A172 (cell line): ENCODE data around the gene CDK10. TPM values are rescaled to one million over a fixed set of nuclear protein-coding genes. Genes with fewer than 3 reads are reported as not detected.
A peak's percentile ranks its signal among the peaks of the same experiment; 100 is the strongest.
"Not testable (repeated sequence)": the region's sequence is repeated elsewhere in the genome, so short reads cannot be mapped to it uniquely, and the experiment has no call there.

Experiments
- DNase-seq: peaks from one replicate; pipeline ENCODE4 v3.0.0-alpha.2; 2015; ENCODE audit warnings: low spot score
- total RNA-seq: library from RNA; depleted of rRNA; stranded (reverse); fragments of >200 nt; shearing (Covaris generic); gene quantifications from 2 replicates; pipeline ENCODE4 v1.2.3, GENCODE V29; 2014

The CDK10 gene
- total RNA-seq, 1 experiment from 2014 or later, result 31.1 TPM

DNA sequence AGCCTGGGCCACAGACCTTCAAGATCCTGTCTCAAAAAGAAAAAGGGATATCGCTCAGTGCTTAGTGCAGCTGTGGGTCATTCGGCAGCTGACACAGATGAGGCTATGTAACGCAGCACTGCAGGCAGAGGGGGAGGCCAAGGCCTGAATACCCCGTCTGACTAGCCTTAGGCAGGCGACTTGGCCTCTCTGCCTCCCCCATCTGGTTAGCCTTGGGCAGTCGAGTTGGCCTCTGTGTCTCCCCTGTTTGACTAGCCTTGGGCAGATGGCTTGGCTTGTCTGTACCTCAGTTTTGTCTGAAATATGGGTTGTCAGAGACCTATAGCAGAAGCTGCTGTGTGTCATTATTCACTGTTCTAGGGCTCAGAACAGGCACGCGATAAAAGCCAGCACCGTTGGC lies 18.9 kb upstream of the CDK10 start:
- DNase-seq, result no peak

- no peak for DNase-seq
Measured at GRCh38 chr16:89668790-89669158, 17.7 kb upstream of the CDK10 start.

- no peak for DNase-seq
Measured at GRCh38 chr16:89669755-89670154, 16.7 kb upstream of the CDK10 start.

- DNase-seq, result peak; percentile 49
Measured at GRCh38 chr16:89670496-89671431, 15.7 kb upstream of the CDK10 start.

- not testable (repeated sequence) for DNase-seq
Measured at GRCh38 chr16:89671565-89671964, 14.9 kb upstream of the CDK10 start.

- no peak for DNase-seq
Measured at GRCh38 chr16:89672177-89672941, 14.1 kb upstream of the CDK10 start.

DNA sequence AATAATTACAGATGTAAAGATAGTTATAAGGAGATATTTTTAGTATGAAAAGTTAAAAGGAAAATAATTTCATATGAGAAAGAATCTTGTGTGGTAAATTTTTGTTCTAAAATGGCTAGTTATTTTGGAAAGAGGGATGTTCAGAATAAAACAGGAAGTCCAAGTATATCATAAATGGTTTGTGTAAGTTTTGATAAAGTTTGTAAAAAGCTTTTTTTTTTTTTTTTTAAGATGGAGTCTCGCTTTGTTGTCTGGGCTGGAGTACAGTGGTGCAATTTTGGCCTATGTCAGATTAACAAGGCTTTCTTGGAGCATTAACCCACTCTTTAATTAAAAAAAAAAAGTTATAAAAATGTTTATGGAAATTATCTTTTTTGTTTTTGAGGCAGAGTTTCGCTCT lies 8.2 kb upstream of the CDK10 start:
- no peak for DNase-seq

DNA sequence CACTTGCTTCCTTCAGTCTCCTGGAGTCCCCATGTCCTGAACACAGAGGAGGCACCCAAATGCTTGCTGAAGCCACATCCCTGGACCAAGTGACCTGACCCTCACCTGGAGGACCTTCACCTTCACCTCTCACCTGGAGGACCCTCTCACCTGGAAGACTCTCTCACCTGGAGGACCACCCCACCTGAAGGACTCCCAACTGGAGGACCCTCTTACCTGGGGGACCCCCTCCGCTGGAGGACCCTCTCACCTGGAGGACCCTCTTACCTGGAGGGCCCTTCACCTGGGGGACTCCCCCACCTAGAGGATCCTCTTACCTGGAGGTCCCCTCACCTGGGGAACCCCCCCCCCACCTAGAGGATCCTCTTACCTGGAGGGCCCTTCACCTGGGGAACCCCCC lies 573 bp upstream of the CDK10 start:
- DNase-seq, result no peak

DNA sequence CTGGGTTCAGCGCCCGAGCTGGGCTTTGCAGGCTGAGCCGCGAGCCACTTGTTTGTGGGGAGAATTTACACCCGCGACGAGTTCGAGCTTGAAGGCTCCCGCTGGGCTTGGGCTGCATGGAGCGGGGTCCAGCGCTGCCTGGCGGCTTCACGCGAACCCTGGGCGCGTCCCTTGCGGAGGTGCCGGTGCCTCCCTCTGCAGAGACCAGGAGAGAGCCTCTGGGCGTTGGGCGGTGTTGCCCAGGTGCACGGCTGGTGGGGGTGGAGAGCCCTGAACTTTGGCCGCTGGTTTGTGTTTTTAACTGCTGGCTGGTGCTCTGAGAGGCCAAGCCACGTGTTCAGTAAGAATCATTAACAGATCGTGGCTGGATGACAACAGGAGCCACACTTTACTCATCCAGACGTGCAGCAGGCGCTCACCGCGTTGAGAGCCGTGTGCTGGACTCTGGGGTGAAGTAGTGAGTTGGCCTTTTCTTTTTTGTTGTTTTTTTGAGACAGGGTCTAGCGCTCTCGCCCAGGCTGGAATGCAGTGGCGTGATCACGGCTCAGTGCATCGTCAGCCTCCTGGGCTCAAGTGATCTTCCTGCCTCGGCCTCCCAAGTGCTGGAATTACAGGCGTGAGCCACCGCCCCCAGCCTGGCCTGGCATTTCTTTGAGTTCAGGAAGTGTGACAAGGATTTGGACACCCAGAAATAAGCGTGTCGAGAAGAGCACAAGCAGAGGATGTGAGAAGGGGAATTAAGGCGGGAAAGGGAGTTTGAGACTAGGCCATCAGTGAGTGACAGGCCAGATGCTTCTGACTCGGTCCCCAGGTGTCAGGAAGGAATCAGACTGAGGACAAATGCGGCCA lies 827 bp downstream of the CDK10 start:
- peak; percentile 40 for DNase-seq

GRCh38 chr16:89688395-89688794 lies 1.9 kb downstream of the CDK10 start:
- no peak for DNase-seq

DNA sequence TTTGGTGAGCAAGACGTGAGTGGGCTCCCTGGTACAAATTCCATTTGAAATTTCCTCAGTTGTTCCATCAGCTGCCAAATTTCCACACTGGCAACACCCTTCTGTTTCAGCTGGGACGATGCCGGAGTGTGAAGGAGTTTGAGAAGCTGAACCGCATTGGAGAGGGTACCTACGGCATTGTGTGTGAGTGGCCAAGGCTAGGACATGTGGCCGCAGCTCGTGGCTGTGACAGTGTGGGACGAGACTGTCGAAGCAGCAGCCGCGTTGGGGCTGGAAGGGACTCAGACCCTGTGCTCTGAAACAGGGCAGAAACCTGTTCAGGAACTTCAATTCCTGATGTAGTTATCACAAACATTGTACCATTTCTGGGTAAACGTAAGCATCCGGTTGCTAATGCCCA lies 2.7 kb downstream of the CDK10 start:
- DNase-seq, result no peak

GRCh38 chr16:89689621-89690020 lies 3.1 kb downstream of the CDK10 start:
- not testable (repeated sequence) for DNase-seq

DNA sequence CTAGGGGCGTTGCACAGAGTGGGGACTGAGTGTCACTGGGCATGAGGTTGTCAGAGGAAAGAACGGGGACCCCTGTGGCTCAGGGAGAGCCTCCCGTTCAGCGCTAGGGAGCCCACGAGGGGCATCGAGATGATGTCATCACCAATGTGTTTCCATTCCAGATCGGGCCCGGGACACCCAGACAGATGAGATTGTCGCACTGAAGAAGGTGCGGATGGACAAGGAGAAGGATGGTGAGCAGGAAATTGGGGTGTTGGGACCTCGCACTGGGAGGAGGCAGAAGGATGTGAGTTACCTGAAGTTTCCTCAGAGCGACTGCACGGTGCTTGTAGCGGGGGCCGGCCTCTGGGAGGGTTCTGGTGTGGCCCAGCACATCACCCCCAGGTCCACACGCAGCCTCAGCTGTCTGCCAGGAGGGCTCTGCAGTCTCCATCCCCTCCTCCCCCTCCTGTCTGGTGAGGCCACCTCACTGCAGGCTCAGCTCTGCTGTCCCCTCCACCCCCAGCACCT lies 4.0 kb downstream of the CDK10 start:
- no peak for DNase-seq

DNA sequence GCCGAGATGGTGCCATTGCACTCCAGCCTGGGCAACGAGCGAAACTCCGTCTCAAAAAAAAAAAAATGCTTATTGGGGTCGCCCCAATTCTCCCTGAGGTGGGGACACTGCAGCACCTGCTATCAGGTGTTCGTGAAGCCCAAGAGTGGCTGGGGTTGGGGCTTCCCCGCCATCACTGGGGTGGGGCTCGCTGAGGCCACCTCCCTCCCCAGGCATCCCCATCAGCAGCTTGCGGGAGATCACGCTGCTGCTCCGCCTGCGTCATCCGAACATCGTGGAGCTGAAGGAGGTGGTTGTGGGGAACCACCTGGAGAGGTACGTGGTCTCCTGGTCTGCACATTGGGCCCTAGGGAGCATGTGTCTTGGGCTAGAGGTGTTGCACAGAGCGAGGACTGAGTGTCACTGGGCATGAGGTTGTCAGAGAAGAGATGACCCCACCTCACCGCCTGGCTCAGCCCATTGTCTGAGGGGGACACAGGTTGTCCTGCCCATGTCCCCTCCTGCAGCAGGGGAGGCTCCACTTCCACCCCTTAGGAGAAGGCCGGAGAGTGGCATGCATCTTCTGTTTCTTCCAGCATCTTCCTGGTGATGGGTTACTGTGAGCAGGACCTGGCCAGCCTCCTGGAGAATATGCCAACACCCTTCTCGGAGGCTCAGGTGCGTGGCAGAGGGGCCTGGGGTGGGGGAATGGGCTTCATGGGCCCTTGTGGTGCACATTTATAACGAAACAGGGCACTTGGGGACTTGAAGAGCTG lies 4.9 kb downstream of the CDK10 start:
- no peak for DNase-seq

GRCh38 chr16:89691986-89692569 lies 5.6 kb downstream of the CDK10 start:
- no peak for DNase-seq

DNA sequence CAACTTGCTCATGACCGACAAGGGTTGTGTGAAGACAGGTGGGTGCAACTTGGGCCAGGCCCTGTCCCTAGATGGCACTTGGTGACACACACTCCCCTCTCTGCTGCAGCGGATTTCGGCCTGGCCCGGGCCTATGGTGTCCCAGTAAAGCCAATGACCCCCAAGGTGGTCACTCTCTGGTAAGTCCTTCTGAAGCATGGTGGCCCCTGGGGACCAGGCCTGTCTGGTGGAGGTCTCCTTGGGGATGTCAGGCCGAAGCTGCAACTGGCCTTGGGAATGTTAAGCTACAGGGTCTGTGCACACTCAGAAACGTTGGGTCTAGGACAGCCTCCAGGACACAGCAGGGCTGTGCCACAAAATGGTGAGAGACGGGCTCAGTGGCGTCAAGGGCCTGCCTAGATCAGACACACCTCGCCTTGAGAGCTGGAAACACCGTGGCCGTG lies 6.8 kb downstream of the CDK10 start:
- DNase-seq, result no peak

GRCh38 chr16:89693931-89694783 lies 7.7 kb downstream of the CDK10 start:
- no peak for DNase-seq

DNA sequence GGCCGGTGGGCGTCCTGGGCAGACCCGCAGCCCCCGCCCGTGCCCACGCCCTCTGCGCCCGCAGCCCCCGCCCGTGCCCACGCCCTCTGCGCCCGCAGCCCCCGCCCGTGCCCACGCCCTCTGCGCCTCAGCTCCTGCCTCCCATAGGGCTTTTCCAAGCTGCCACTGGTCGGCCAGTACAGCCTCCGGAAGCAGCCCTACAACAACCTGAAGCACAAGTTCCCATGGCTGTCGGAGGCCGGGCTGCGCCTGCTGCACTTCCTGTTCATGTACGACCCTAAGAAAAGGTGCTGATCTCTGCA lies 8.2 kb downstream of the CDK10 start:
- not testable (repeated sequence) for DNase-seq

DNA sequence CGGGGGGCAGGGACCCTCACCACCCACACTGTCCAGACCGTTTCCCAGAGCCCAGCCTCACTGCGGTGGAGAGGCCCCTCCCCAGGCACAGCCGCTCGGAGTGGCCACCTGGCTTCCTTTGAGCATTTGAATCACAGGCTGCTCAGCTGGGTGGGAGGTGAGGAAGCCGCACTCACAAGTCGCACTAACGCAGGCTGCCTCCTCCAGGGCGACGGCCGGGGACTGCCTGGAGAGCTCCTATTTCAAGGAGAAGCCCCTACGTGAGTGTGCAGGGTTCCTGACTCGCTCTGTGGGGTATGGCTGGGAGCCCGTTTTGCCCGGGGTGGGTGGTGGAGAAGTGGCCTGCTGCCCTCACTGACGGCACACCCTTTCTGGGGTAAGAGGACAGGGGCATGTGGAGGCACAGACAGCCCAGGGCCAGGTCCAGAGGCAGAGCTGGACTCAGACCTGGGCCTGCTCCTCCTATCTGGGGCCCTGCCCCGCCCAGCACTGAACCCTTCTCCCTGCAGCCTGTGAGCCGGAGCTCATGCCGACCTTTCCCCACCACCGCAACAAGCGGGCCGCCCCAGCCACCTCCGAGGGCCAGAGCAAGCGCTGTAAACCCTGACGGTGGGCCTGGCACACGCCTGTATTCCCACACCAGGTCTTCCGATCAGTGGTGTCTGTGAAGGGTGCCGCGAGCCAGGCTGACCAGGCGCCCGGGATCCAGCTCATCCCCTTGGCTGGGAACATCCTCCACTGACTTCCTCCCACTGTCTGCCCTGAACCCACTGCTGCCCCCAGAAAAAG lies 8.8 kb downstream of the CDK10 start:
- DNase-seq, result no peak
